NCI-H748 (cell line): ENCODE data around the gene LMO2.
"Not testable (repeated sequence)": the region's sequence is repeated elsewhere in the genome, so short reads cannot be mapped to it uniquely, and the experiment has no call there.

Experiments used
- DNase-seq: peaks from one replicate; lab custom pipeline; 2025; ENCODE audit not compliant: unreplicated experiment; lab: John Stamatoyannopoulos, UW

Gene LMO2

GRCh38 chr11:33863418-33864172, 28.3 kb downstream of the LMO2 start:
- DNase-seq = no peak

GRCh38 chr11:33861941-33862589, 29.8 kb downstream of the LMO2 start:
- DNase-seq = no peak

DNA sequence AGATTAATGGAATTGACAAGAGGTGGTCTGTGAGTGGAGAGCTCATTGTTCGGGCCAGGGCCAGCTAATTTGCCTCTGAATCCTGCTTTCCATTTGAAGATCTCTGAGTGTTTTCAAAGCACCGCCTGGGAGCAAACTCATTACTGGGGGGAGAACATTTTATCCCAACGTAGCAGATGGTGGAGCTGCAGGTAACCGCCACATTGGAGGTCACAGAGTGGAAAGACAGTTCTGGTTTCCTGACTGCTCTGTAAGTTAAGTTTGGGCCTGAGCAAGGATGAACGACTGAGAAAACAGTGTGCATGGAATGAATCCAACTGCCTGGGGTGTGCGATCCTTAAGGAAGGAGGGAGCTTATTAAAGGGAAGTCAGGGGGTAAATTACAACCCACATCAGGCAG, 30.5 kb downstream of the LMO2 start:
- no peak for DNase-seq

DNA sequence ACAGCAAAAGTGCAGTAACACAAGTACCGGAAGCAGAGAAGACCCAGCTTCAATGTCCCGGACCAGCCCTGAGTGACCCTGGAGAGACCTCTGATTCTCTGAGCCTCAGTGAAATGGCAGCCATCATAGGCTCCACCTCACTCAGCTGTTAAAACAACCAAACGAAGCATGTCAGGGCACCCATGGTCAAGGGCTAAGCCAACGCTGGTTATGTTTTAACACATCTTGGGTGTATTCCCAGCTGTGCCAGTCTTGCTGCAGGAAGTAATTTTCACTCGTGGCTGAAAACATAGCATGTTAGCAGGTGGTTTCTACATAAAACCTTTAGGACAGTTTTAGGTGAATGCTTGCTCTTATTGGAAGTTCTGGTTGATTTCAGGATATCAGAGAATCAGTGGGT, 30.9 kb downstream of the LMO2 start:
- DNase-seq = no peak

GRCh38 chr11:33859306-33859705, 32.6 kb downstream of the LMO2 start:
- DNase-seq = no peak

GRCh38 chr11:33857933-33858371, 33.9 kb downstream of the LMO2 start:
- peak; percentile 70 for DNase-seq

GRCh38 chr11:33855500-33855899, 36.4 kb downstream of the LMO2 start:
- DNase-seq = no peak

GRCh38 chr11:33848717-33849390, 43.0 kb downstream of the LMO2 start:
- DNase-seq = no peak

- no peak for DNase-seq
Measured at GRCh38 chr11:33847251-33847650, 44.6 kb downstream of the LMO2 start.

DNA sequence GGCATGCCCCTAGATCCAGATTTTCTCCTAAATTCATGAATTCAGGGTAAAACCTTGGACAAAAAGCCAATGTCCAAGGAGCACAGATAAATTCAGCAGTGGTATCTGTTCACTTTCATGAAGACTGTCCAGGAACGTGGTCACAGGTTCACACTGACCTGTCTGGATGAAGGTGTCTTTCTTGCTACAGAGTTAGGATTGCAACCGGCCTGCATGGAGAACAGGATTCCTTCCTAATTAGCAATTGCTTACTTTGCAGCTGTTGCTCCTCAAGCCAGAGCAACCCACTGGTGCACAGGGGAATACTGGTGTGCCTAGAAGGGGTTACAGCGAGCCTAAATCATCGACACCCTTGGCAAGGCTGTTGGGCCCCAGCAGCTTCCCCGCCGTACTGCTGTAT, 47.6 kb downstream of the LMO2 start:
- DNase-seq = no peak

DNA sequence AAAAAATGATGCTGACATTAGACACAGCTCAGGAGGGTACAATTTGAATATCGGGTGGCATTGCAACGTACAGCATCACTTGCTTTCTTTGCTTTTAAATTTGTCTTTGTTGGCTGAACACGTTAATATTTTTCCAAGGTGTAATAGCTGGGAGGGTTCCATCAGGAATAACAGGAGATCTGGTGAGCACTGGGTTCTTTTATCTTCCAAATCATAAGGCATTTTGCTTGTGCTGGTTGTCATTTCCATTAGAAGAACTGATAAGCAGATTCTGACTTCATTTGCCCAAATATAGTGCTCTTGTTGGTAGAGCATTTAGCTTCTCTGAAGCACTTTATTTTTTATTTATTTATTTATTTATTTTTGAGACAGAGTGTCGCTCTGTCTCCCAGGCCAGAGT, 48.9 kb downstream of the LMO2 start:
- DNase-seq = no peak

GRCh38 chr11:33842236-33842915, 49.5 kb downstream of the LMO2 start:
- DNase-seq = peak; percentile 52

GRCh38 chr11:33838234-33838633, 53.6 kb downstream of the LMO2 start:
- DNase-seq = not testable (repeated sequence)

DNA sequence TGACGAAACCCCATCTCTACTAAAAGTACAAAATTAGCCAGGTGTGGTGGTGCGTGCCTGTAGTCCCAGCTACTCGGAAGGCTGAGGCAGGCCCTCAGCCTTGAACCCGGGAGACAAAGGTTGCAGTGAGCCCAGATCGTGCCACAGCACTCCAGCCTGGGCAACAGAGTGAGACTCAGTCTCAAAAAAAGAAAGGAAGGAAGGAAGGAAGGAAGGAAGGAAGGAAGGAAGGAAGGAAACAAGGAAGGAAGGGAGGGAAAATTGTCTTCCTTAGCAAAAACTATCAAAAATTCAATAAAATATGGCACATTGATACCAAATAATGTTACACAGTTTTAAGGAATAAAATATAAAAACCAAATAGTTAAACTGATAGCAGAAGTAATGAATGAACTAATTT, 54.5 kb downstream of the LMO2 start:
- not testable (repeated sequence) for DNase-seq

DNA sequence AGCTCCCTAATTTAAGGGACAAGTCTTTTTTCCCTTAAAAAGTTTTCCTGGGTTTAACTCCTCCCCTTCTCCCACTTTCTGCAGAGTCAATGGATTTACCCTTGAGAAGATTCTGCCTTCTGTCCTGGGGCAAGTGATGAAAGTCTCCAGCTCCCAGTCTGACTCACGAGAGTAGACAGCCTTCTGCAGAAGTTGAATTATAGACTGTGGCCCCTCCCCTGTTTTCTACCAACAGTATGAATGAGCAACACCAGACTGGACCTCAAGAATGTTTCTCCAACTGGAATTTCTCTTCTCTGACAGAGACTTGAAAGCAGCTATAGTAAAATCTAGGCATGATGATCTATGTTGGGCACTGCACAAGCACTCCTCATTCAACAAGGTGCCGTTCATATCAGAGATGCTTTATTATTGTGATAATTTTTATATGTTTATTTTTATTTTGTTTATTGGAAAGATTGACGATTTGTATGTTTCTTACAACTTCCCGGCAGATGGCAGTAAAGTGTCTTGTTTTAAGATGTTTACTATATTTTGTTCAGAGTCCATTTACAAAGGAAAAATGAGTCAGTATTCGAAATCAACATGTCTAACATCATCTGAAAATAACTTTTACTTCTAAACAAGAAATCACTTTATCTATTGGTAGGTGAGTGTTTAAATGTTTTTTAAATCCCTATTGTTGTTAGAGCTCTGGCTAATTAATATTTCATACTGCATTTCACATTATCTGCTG, 56.6 kb downstream of the LMO2 start:
- DNase-seq = peak; percentile 46

DNA sequence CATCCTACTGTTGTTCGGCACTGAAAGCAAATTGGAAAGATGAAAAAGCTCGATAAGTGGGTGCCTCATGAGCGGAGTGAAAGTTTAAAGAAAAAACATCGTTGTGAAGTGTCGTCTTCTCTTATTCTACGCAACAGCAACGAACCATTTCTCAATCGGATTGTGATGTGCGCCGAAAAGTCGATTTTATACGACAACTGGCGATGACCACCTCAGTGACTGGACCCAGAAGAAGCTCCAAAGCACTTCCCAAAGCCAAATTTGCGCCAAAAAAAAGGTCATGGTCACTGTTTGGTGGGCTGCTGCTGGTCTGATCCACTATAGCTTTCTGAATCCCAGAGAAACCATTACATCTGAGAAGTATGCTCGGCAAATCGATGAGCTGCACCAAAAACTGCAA, 59.2 kb downstream of the LMO2 start:
- DNase-seq = no peak

DNA sequence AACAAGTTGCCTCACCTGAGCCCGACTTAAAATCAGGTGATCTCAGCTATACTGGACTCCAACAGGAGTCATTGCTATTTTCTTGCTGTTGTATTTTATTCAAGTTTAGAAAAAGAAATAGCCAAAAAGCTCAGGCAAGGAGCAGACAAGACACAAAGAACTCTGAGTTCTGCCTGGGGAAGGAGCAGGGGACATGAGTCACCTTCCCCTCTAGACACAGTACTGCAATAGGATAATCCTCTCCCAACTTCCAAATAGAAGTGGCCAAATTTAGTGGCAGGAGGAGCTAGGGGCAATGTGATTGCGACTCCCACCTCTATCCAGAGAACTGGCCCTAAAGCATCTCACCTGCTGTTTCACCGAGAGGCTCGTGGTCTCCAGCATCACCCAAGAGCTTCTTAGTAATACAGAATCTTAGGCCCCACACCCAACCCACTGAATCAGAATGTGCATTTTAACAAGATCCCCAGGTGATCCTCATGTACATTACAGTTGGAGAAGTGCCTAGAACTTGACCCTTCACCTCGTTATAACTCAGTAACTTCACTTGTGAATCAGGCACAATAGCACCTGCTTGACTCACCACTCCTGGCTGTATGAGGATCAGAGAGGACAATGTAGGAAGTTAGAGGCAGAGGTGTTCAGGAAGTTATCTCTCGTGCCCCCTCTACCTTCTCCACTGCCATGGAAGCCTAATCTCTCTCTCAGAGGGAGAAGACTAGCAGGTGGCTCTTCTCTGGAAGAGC, 60.8 kb downstream of the LMO2 start:
- DNase-seq = no peak

GRCh38 chr11:33829430-33830141, 62.3 kb downstream of the LMO2 start:
- peak; percentile 43 for DNase-seq

DNA sequence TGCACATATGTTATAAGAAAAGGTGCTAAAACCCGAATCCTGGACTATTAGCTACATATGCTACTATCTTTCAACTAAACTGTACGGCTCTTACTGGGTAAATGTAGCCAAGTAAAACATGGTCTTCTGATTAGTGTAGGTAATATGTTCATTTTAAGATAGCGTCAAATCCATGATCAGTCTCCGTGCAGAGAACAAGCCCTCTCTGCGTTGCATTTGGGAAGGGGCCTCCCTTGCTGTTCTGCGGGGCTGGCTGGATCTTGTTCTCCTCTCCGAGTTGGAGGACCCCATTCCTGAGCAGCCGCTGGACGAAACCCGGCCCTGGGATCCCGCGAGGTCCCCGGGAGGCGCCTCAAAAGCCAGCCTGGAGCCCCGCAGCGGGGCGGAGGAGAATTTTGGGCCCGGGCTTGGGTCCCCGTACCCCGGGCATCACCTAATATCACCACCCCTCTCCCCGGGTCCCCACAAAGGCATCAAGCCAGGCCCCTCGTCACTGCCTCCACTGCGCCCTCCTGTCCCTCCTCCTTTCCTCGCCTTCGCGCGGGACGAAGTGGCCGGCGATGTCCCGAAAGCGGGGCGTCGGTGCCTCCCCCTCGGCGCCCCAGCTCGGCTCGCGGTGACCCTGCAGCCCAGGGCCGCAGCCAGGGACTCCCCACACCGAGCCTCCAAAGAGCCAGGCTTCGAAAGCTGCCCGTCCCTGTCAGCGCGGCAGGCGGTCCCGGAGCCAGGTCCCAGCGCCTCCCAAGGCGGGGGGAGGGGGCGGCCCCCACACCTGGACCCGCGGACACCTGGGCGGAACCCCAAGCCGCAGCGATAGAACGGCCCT, 63.1 kb downstream of the LMO2 start:
- DNase-seq = no peak
